ENCODE results near the gene CISH. TPM values are rescaled to one million over a fixed set of nuclear protein-coding genes. Genes with fewer than 3 reads are reported as not detected.

The CISH gene
- total and polyA plus RNA-seq, 10 of the 15 experiments (the other 5 are each of a cell fraction or from before 2014, with no cell fraction given) = 0.21 to 4.4 (median 1.8) TPM

DNA sequence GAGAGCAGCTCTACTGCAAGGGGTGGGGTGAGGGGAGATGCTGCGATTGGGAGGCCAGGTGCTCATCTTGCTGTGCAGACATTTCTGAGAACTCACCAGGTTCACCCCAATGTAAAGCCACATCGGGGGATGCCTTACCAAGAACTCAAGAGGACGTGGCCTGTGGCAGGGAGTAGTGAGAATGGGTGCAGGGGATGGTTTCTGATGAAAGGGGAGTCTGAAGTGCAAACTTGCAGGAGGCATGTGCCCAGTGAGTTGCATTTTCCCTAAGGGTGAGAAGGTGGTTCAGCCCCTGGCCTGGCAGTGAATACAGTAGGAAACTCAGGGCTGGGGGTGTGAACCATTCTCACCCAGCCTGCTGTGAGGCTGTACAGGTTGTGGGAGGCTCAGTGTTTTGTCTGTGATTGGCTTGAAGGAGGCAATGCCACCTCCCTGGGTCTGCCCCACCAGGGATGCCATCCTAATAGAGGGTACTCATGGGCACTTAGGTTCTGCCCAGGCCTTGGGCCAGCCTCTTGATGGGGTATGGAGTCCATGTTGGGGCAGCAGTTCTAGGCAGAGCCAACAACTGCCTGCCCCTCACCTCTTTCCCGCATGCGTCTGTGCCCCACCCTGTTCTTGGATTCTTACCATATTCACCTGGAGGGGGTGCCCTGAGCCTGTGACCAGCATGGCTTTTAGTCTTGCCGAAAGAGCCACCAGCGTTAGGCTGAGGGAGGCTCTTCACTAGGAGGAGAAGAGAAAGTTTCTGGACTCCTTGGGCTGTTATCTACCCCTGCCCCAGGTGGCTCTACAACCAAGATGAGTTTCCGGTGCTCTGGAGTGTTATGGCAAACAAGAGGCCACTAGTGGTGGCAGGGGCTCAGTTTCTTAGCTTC lies 37.8 kb downstream of the CISH start (continued):
- TF ChIP-seq, protein P1, sequence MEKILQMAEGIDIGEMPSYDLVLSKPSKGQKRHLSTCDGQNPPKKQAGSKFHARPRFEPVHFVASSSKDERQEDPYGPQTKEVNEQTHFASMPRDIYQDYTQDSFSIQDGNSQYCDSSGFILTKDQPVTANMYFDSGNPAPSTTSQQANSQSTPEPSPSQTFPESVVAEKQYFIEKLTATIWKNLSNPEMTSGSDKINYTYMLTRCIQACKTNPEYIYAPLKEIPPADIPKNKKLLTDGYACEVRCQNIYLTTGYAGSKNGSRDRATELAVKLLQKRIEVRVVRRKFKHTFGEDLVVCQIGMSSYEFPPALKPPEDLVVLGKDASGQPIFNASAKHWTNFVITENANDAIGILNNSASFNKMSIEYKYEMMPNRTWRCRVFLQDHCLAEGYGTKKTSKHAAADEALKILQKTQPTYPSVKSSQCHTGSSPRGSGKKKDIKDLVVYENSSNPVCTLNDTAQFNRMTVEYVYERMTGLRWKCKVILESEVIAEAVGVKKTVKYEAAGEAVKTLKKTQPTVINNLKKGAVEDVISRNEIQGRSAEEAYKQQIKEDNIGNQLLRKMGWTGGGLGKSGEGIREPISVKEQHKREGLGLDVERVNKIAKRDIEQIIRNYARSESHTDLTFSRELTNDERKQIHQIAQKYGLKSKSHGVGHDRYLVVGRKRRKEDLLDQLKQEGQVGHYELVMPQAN (conservative IDR thresholded peaks at IDR 0.05) = no peak
- TF ChIP-seq RB1 (IDR thresholded peaks at IDR 0.05; ENCODE audit: borderline replicate concordance) (no peak), NR2C1 (IDR thresholded peaks at IDR 0.05) (no peak), ATF7 (IDR thresholded peaks at IDR 0.05; ENCODE audit: low read depth) (no peak)
- TF ChIP-seq, protein P2, sequence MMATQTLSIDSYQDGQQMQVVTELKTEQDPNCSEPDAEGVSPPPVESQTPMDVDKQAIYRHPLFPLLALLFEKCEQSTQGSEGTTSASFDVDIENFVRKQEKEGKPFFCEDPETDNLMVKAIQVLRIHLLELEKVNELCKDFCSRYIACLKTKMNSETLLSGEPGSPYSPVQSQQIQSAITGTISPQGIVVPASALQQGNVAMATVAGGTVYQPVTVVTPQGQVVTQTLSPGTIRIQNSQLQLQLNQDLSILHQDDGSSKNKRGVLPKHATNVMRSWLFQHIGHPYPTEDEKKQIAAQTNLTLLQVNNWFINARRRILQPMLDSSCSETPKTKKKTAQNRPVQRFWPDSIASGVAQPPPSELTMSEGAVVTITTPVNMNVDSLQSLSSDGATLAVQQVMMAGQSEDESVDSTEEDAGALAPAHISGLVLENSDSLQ (IDR thresholded peaks at IDR 0.05) = no peak
- TF ChIP-seq, protein P3, sequence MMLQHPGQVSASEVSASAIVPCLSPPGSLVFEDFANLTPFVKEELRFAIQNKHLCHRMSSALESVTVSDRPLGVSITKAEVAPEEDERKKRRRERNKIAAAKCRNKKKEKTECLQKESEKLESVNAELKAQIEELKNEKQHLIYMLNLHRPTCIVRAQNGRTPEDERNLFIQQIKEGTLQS (IDR thresholded peaks at IDR 0.05; ENCODE audit: borderline replicate concordance, extremely low read depth, low read depth, low read length) = no peak

All from GM12878 (cell line).